GM12865 (cell line): Measurements from ENCODE around the gene ADAMTS10.

ENCODE experiments used
- DNase-seq: peaks from one replicate; pipeline ENCODE4 v3.0.0; 2010; ENCODE audit warnings: low read depth
- H3K4me3 ChIP-seq: 2 replicates; pipeline ENCODE4 v1.5.1; 2011; ENCODE audit warnings: mild to moderate bottlenecking, low read depth, low read length, control low read depth
- TF ChIP-seq, protein P1 (sequence below): IDR thresholded peaks from 2 replicates; pipeline ENCODE4 v1.5.1; 2011; ENCODE audit warnings: low read length, control low read depth, low read depth, inconsistent platforms; ENCODE audit not compliant: insufficient read depth; ENCODE audit errors: missing control alignments

The ADAMTS10 gene

DNA sequence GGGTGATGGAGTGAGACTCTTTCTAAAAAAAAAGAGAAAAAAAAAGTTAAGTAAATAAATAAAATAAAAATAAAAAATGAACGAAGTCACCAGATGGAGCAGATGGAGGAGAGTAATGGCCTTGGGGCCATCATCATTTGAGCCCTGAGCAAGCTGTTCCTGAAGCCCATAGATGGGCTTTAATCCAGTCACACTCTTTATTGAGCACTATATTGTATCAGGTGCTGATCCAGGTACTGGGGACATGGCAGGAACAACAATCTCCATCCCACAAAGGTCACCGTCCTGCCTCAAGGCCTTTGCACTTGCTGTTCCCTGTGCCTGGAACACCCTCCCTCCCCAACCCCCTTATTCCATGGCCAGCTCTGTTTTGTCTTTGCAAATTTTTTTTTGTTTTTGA is 3.9 kb upstream of the ADAMTS10 start:
- no peak for DNase-seq
- H3K4me3 ChIP-seq, result no peak overlapping the region
- TF ChIP-seq, protein P1, sequence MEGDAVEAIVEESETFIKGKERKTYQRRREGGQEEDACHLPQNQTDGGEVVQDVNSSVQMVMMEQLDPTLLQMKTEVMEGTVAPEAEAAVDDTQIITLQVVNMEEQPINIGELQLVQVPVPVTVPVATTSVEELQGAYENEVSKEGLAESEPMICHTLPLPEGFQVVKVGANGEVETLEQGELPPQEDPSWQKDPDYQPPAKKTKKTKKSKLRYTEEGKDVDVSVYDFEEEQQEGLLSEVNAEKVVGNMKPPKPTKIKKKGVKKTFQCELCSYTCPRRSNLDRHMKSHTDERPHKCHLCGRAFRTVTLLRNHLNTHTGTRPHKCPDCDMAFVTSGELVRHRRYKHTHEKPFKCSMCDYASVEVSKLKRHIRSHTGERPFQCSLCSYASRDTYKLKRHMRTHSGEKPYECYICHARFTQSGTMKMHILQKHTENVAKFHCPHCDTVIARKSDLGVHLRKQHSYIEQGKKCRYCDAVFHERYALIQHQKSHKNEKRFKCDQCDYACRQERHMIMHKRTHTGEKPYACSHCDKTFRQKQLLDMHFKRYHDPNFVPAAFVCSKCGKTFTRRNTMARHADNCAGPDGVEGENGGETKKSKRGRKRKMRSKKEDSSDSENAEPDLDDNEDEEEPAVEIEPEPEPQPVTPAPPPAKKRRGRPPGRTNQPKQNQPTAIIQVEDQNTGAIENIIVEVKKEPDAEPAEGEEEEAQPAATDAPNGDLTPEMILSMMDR, result no peak

DNA sequence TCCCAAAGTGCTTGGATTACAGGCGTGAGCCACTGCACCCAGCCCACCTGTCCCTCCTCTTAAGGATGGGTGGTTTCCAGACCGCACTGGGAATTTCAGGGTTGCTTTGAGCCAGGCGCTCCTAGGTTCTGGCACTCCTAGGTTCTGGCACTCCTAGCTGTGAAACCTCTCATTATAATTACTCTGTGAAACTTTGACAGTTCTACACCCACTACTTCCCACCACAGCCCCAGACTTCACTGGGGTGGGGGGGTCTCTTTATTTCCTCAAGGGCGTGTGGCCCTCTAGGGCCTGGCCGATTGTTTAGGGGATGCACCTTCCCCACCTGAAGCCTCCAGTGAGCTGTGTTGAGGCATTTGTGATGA is 2.3 kb upstream of the ADAMTS10 start:
- no peak overlapping the region for H3K4me3 ChIP-seq
- TF ChIP-seq, protein P1, result no peak
- DNase-seq, result no peak

- no peak overlapping the region for H3K4me3 ChIP-seq
- TF ChIP-seq, protein P1, result no peak
- no peak for DNase-seq
Measured at GRCh38 chr19:8611877-8612806, 1.6 kb upstream of the ADAMTS10 start.

- TF ChIP-seq, protein P1, result no peak
- DNase-seq, result no peak
- no peak overlapping the region for H3K4me3 ChIP-seq
Measured at GRCh38 chr19:8611391-8611876, 919 bp upstream of the ADAMTS10 start.

DNA sequence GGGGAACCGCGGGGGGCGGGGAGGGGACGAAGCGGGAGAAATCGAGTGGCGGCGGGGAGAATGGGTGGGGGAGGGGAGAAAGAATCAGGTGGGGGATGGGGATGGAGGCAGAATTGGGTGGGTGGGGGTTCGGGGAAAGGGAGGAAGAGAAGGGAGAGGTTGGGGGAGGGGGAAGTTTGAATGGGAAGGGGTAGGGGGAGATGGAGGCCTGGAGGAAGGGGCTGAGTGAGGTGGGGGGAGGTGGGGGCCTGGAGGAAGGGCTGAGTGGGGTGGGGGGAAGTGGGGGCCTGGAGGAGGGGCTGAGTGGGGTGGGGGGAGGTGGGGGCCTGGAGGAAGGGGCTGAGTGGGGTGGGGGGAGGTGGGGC is 403 bp upstream of the ADAMTS10 start:
- DNase-seq, result no peak
- TF ChIP-seq, protein P1, result no peak
- H3K4me3 ChIP-seq, result no peak overlapping the region

DNA sequence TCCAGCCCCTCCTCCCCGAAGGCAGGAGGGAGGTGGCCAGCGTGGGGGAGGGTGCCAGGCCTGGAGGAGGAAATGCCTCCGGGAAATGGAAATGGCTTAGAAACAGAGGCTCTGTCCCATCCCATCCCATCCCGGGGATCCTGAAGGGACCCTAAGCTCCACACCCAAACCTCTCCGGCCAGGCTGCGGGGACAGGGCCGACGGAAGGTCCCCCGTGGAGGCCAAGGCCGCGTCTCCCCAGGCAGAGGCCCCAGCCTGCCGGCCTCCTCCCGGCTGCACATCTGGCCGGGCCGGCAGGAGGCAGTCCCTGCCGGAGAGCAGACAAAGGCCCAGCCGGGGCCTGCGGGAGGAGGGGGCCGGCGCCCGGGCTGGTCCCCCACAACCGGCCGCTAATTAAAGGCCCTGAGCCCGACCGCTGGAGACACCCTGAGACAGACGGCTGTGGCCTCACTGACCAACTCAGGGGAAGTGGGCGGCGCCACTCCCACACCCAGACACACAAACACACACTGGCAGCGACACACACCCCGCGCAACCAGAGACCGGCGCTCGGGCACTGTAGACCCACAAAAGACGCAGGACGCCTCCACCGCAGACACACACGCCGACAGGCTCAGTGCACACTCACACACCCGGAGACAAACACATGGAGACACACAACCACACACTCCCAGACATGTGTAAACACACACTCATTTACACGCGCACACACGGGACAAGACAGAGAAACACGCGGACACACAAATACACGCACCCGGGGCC is 1.1 kb downstream of the ADAMTS10 start:
- no peak overlapping the region for H3K4me3 ChIP-seq
- DNase-seq, result no peak
- TF ChIP-seq, protein P1, result no peak
